Lower leg skin (tissue), 3 donors: ENCODE measurements around the gene KCNJ2.

Source experiments
- CTCF ChIP-seq, 3 donors: fragments of 450-650 bp; IDR thresholded peaks; one replicate each; pipeline ENCODE4 v1.5.1; 2016; ENCODE audit warnings: antibody characterized with exemption in 3 of 3, mild to moderate bottlenecking in 3 of 3, moderate library complexity in 2 of 3
- POLR2A ChIP-seq, 2 donors: fragments of 450-650 bp; IDR thresholded peaks; one replicate each; pipeline ENCODE4 v1.6.1; 2016 to 2017; ENCODE audit warnings: antibody characterized with exemption in 2 of 2, mild to moderate bottlenecking in 1 of 2, moderate library complexity in 1 of 2

DNA sequence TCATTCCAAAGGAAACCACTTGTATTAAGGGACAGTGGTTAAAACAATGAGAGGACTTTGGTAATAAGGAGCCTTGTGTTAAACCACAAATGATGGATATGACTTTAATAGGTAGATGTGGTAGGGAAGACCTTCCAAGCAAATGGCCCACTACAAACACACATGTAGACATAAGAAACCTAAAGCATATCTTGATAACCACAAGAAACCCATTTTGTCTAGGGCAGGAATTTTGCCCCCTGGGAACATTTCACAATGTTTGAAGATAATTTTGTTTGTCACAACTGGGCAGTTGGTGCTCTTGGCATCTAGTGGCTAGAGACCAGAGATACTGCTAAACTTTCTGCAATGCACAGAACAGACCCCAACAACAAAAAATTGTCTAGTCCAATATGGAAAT, 25.8 kb downstream of the KCNJ2 start:
- no peak for TF ChIP-seq CTCF (IDR thresholded peaks at IDR 0.05)
- no peak for TF ChIP-seq POLR2A (IDR thresholded peaks at IDR 0.05)
